CD14-positive monocyte (primary cell): ENCODE results near the gene SEMA4D. TPM values are rescaled to one million over a fixed set of nuclear protein-coding genes. Genes with fewer than 3 reads are reported as not detected.

ENCODE experiments used
- DNase-seq, 3 donors: peaks; one replicate each; pipeline ENCODE4 v3.0.0-alpha.2; 2011 to 2022
- H2AFZ ChIP-seq: 2 replicates; pipeline ENCODE4 v1.6.0; 2012; ENCODE audit warnings: mild to moderate bottlenecking, low read depth, low read length, inconsistent platforms; ENCODE audit not compliant: insufficient read depth, poor library complexity, severe bottlenecking
- H3K27ac ChIP-seq, 2 donors: 1 replicate in 1 of 2; 2 replicates in 1 of 2; pipeline ENCODE4 v1.5.1; 2012 to 2013; ENCODE audit warnings: low read length in 2 of 2, control low read depth in 1 of 2, inconsistent platforms in 1 of 2, low read depth in 1 of 2, mild to moderate bottlenecking in 1 of 2
- H3K27me3 ChIP-seq, 2 donors: one replicate each; pipeline versions ENCODE4 v1.6.0 to v1.6.1; 2011 to 2013; ENCODE audit warnings: low read length in 2 of 2; ENCODE audit not compliant: control insufficient read depth in 2 of 2, insufficient read depth in 2 of 2
- H3K36me3 ChIP-seq, 2 donors: replicated peaks in 1 of 2; 1 replicate in 1 of 2; 2 replicates in 1 of 2; pipeline versions ENCODE4 v1.5.1 to v1.6.1; 2012 to 2013; ENCODE audit warnings: low read length in 2 of 2, control low read depth in 1 of 2, inconsistent platforms in 1 of 2, mild to moderate bottlenecking in 1 of 2; ENCODE audit not compliant: insufficient read depth in 2 of 2, control insufficient read depth in 1 of 2
- H3K4me1 ChIP-seq, 2 donors: 1 replicate in 1 of 2; 2 replicates in 1 of 2; pipeline versions ENCODE4 v1.5.1 to v1.6.1; 2012 to 2013; ENCODE audit warnings: low read length in 2 of 2, control low read depth in 1 of 2, inconsistent platforms in 1 of 2, mild to moderate bottlenecking in 1 of 2, moderate library complexity in 1 of 2; ENCODE audit not compliant: insufficient read depth in 2 of 2, control insufficient read depth in 1 of 2
- H3K4me2 ChIP-seq: replicated peaks from 2 replicates; pipeline ENCODE3; 2012; ENCODE audit warnings: low read length, moderate library complexity, mild to moderate bottlenecking; ENCODE audit not compliant: poor library complexity, severe bottlenecking; ENCODE audit errors: extremely low read depth
- H3K4me3 ChIP-seq, 3 experiments: fragments of 200-600 bp in 1 of 3; sonication (generic) in 1 of 3; replicated peaks in 1 of 3; 1 replicate in 2 of 3; 2 replicates in 1 of 3; pipeline ENCODE4 v1.5.1; 2011 to 2013; ENCODE audit warnings: low read length in 3 of 3, mild to moderate bottlenecking in 3 of 3, control low read depth in 2 of 3, low read depth in 2 of 3, inconsistent platforms in 1 of 3, moderate library complexity in 1 of 3
- H3K79me2 ChIP-seq: 2 replicates; pipeline ENCODE4 v1.6.0; 2012; ENCODE audit warnings: mild to moderate bottlenecking, control low read depth, inconsistent platforms, low read length, moderate library complexity; ENCODE audit not compliant: insufficient read depth
- H3K9ac ChIP-seq: 2 replicates; pipeline ENCODE4 v1.6.0; 2017; ENCODE audit warnings: low read length, mild to moderate bottlenecking; ENCODE audit not compliant: insufficient read depth, poor library complexity, severe bottlenecking
- H3K9me3 ChIP-seq, 2 donors: replicated peaks in 1 of 2; 1 replicate in 1 of 2; 2 replicates in 1 of 2; pipeline versions ENCODE4 v1.5.1 to v1.6.1; 2012 to 2013; ENCODE audit warnings: low read length in 2 of 2, control low read depth in 1 of 2; ENCODE audit not compliant: control insufficient read depth in 1 of 2, insufficient read depth in 1 of 2
- H4K20me1 ChIP-seq: 2 replicates; pipeline ENCODE4 v1.6.0; 2012; ENCODE audit warnings: mild to moderate bottlenecking, low read length, control low read depth, moderate library complexity; ENCODE audit not compliant: insufficient read depth
- H3K27ac Mint-ChIP-seq, 7 donors: one replicate each; pipeline ENCODE4 v1.8.0; 2020; ENCODE audit warnings: mild to moderate bottlenecking in 7 of 7, mixed read lengths in 7 of 7, moderate library complexity in 6 of 7, inconsistent platforms in 2 of 7
- H3K27me3 Mint-ChIP-seq, 3 donors: one replicate each; pipeline ENCODE4 v1.8.0; 2021 to 2022; ENCODE audit warnings: low read depth in 3 of 3, mild to moderate bottlenecking in 3 of 3, mixed read lengths in 3 of 3, moderate library complexity in 3 of 3, inconsistent platforms in 1 of 3
- H3K36me3 Mint-ChIP-seq, 2 donors: one replicate each; pipeline ENCODE4 v1.8.0; 2020; ENCODE audit warnings: mixed read lengths in 2 of 2, inconsistent platforms in 1 of 2, mild to moderate bottlenecking in 1 of 2
- H3K4me1 Mint-ChIP-seq: one replicate; pipeline ENCODE4 v1.8.0; 2020; ENCODE audit warnings: mild to moderate bottlenecking, mixed read lengths
- H3K4me3 Mint-ChIP-seq, 2 donors: one replicate each; pipeline ENCODE4 v1.8.0; 2020; ENCODE audit warnings: mild to moderate bottlenecking in 2 of 2, mixed read lengths in 2 of 2, moderate library complexity in 1 of 2
- H3K9me3 Mint-ChIP-seq, 7 donors: one replicate each; pipeline ENCODE4 v1.8.0; 2020 to 2022; ENCODE audit warnings: mixed read lengths in 7 of 7, mild to moderate bottlenecking in 6 of 7, moderate library complexity in 6 of 7, inconsistent platforms in 2 of 7
- CTCF ChIP-seq: fragments of 200-600 bp; IDR thresholded peaks from one replicate; pipeline ENCODE4 v1.8.0; 2022; ENCODE audit warnings: antibody characterized with exemption, mild to moderate bottlenecking
- WGBS: methylation state at CpG from one replicate; pipeline ENCODE4 v1.1.5; 2013; ENCODE audit warnings: missing lambda C conversion rate; ENCODE audit not compliant: insufficient coverage; 5-methylcytosine and 5-hydroxymethylcytosine counted together
- intact Hi-C, 2 donors: fragments of 100-400 bp; cut with micrococcal nuclease; formaldehyde crosslinking; loops; one replicate each; pipeline versions ENCODE4 v1.15.0 to v1.15.1; 2023
- polyA plus RNA-seq, 3 donors: library from polyadenylated mRNA; depleted of rRNA in 1 of 3; unstranded in 2 of 3; stranded (reverse) in 1 of 3; fragments of 300-500 nt in 2 of 3; fragments of >200 nt in 1 of 3; fragmentation: Illumina TruSeq in 2 of 3; gene quantifications; 1 replicate in 2 of 3; 2 replicates in 1 of 3; pipeline ENCODE4 v1.2.3, GENCODE V29; 2012 to 2021

Gene SEMA4D
- polyA plus RNA-seq, 3 donors = 28.2 to 117 (median 28.6) TPM

- Mint-ChIP-seq H3K9me3 (no peaks in the 10 kb centered on the region), H3K36me3 (peaks cover 42 to 63% of the 10 kb centered on the region in 2 donors), H3K27me3 (no peaks in the 10 kb centered on the region), H3K4me3 (no peak overlapping the region), H3K4me1 (peaks cover 55% of the 10 kb centered on the region), H3K27ac (peak overlapping the region in 2 of 7 donors; percentile 26 to 59)
- intact Hi-C loops = no loop called here
- H3K36me3 ChIP-seq = peaks cover 15 to 34% of the 10 kb centered on the region in 2 donors
- no peak for TF ChIP-seq CTCF
- H3K9ac ChIP-seq = no peak overlapping the region
- no peak overlapping the region for H2AFZ ChIP-seq
- H3K27me3 ChIP-seq = no peaks in the 10 kb centered on the region
- no peak overlapping the region for H3K4me3 ChIP-seq
- 88% methylated on average over 8 of the region's 13 CpGs for WGBS
- no peaks in the 10 kb centered on the region for H3K9me3 ChIP-seq
- DNase-seq = no peak
- peak overlapping the region in 1 of 2 donors; percentile 32 for H3K27ac ChIP-seq
- no peak overlapping the region for H3K4me2 ChIP-seq
- peaks cover 86% of the 10 kb centered on the region for H4K20me1 ChIP-seq
- H3K79me2 ChIP-seq = peaks cover 91% of the 10 kb centered on the region
- H3K4me1 ChIP-seq = peaks cover 39 to 53% of the 10 kb centered on the region in 2 donors
Measured at GRCh38 chr9:89436326-89436725, 61.6 kb downstream of the SEMA4D start.

- peaks cover 28 to 42% of the 10 kb centered on the region in 2 donors for H3K4me1 ChIP-seq
- peaks cover 88% of the 10 kb centered on the region for H4K20me1 ChIP-seq
- DNase-seq = no peak
- H3K4me1 Mint-ChIP-seq = peaks cover 47% of the 10 kb centered on the region
- H3K4me3 Mint-ChIP-seq = no peak overlapping the region
- H3K27me3 ChIP-seq = no peaks in the 10 kb centered on the region
- peak overlapping the region in 3 of 7 donors; percentile 21 to 35 (median 31) for H3K27ac Mint-ChIP-seq
- no peaks in the 10 kb centered on the region for H3K27me3 Mint-ChIP-seq
- H3K4me2 ChIP-seq = no peak overlapping the region
- no peak overlapping the region for H2AFZ ChIP-seq
- H3K9ac ChIP-seq = no peak overlapping the region
- peaks cover 34 to 57% of the 10 kb centered on the region in 2 donors for H3K36me3 Mint-ChIP-seq
- 98% methylated on average over 6 of the region's 11 CpGs for WGBS
- H3K36me3 ChIP-seq = peaks cover 15 to 34% of the 10 kb centered on the region in 2 donors
- intact Hi-C loops = no loop called here
- H3K9me3 ChIP-seq = no peaks in the 10 kb centered on the region
- peaks cover 96% of the 10 kb centered on the region for H3K79me2 ChIP-seq
- no peaks in the 10 kb centered on the region for H3K9me3 Mint-ChIP-seq
- H3K27ac ChIP-seq = peak overlapping the region in 1 of 2 donors; percentile 32
- TF ChIP-seq CTCF = no peak
- no peak overlapping the region for H3K4me3 ChIP-seq
Measured at GRCh38 chr9:89435071-89435823, 62.7 kb downstream of the SEMA4D start.
